Mesenteric fat pad (tissue), 1 donor: ENCODE measurements around the gene KIF17. TPM values are rescaled to one million over a fixed set of nuclear protein-coding genes. Genes with fewer than 3 reads are reported as not detected.

Experiments used
- DNase-seq: peaks from one replicate; pipeline ENCODE4 v3.0.0-alpha.2; 2020; ENCODE audit warnings: low spot score
- total RNA-seq: library from RNA; stranded (reverse); fragmentation: NEBNext Ultra II Directional; extraction: Animal tissue kit (Norgen Biotek cat#: 25700); gene quantifications from one replicate; pipeline ENCODE4 v1.2.1, GENCODE V29; 2021
- donor health status: DM: yes; HTN: yes; CAD: no.

KIF17 gene
- total RNA-seq, 1 donor from 2014 or later, result 4.6 TPM

DNA sequence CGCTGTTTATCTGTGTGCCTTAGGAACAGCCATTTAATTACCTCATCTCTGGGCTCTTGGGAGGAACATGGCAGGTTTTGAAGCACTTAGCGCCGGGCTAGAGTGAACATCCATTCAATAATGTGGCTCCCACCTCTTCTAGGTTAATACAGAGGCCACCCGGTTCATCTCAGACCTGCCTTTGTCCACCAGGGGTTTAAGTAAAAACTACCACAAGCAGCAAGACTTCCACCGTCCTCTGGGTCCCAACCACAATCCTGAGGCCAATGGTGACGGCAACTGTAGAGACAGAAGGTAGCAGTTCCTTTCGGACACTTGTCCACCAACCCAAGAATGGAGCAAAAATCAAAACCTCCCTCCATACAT, 55.7 kb downstream of the KIF17 start:
- no peak for DNase-seq

GRCh38 chr1:20661207-20662109, 56.3 kb downstream of the KIF17 start, which contains the start of gene DDOST:
Gene DDOST, minus strand, starts transcription at chr1:20661369. Its CDS starts 19 bp downstream, at chr1:20661350.
- peak; percentile 98 for DNase-seq

- DNase-seq, result no peak
These were observed 57.0 kb downstream of the KIF17 start for GRCh38 chr1:20660847-20661206.

GRCh38 chr1:20660363-20660762, 57.4 kb downstream of the KIF17 start:
- DNase-seq, result no peak

DNA sequence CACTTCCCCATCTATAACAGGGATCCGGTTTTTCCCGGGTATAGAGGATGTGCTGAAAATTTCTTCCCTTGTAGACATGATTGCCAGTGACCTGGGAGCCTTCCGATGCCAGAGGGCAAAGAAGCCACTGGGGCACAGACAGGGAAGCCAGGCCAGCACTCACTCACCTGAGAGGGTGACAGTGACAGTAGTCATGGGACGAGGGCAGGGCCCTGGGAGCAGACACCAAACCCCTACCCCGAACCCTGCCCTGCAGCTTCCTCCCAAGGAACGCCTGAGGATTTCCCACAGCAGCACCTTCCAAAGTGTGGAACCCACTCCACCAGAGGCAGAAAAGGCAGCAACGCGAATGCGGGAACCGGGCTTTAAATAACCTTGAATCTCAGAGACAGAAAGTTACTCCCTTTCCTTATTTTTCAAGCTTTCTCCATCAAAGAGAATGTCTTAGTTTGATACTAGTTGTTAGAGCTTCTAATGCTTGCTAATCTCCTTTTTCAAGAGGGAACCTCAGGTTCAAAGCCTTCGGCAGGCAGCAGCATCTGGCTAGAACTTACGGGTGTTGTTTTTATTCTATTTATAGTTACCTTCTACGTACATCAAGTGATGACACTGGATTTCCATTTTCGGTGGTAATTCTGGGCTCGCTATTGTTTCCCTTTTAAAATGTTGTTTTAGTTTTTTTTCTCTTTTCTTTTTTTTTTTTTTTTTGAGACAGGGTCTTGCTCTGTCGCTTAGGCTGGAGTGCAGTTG, 59.5 kb downstream of the KIF17 start:
- no peak for DNase-seq

GRCh38 chr1:20657024-20657423, 60.8 kb downstream of the KIF17 start:
- DNase-seq, result no peak

DNA sequence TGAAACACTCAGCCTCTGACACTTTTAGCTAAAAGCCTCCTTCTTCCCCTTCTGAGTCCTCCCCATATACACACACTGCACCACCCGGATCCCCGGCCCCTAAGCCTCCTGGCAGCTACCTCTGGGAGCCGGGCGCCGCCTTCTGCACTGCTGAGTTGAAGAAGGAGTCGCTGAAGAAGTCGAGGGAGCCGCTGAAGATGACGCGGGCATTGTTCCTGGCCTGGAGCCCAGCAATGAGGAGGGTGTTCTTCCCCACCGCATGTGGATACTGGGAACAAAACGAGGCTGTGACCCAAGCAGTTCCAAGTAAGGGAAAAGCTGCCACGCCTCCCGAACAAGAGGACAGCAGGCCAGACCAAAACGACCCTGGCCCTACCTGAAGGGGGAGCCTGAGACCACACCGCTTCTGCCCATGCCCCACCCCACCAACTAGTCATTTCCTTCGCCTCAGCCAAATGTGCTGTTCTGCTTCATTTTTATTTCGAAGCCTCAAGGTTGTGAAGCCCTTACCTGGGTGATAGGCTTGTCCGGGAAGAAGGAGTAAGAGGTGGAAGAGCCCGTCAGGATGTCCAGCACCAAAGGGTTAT, 63.6 kb downstream of the KIF17 start:
- DNase-seq, result no peak

- DNase-seq, result no peak
These were observed 65.5 kb downstream of the KIF17 start for GRCh38 chr1:20652300-20652699.

- DNase-seq, result no peak
These were observed 68.9 kb downstream of the KIF17 start for GRCh38 chr1:20648946-20649345.

DNA sequence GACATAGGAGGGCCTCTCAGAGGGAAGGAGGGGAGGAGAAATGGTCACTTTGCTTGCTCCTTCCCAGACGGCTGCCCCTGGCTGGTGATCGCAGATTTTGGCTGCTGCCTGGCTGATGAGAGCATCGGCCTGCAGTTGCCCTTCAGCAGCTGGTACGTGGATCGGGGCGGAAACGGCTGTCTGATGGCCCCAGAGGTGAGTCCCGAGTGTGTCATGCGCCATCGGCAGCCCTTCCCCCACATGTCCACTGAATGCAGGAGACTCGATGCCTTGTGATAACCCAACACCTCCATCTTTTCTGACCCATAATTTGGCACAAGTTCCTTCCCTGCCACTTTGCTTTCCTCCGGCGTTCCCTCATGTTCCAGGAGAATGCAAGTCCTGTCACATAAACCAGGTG, 69.4 kb downstream of the KIF17 start:
- no peak for DNase-seq

DNA sequence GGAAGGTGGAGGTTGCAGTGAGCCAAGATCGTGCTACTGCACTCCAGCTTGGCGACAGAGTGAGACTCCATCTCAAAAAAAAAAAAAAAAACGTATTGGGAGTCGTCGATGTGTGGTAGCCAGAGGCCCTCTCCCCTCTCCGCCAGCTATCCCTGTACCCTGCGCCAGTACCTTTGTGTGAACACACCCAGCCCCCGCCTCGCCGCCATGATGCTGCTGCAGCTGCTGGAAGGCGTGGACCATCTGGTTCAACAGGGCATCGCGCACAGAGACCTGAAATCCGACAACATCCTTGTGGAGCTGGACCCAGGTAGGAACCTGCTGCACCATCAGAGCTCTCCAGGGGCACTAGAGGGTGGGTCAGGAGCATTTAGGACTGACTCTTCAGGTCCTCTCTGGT, 72.4 kb downstream of the KIF17 start:
- no peak for DNase-seq

GRCh38 chr1:20644416-20644815, 73.4 kb downstream of the KIF17 start:
- no peak for DNase-seq

DNA sequence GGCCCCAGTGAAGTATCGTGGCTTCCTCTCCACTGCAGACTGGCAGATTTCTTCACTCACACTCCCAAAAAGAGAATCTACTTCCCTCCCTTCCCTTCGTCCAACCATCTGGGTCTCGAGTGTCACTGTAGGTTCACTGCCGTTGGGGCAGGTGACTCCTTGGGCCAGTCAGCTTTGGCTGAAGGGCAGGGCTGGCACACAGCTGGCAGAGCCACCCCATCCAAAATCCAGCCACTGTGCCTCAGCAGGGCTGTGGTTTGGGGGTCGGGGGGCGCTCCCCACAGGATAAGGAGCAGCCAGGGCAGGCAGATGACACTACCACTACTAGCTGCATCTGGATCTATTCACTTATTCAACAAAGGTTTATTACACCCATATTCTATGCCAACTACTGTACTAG, 74.7 kb downstream of the KIF17 start:
- no peak for DNase-seq

- DNase-seq, result no peak
These were observed 75.8 kb downstream of the KIF17 start for GRCh38 chr1:20641975-20642374.

DNA sequence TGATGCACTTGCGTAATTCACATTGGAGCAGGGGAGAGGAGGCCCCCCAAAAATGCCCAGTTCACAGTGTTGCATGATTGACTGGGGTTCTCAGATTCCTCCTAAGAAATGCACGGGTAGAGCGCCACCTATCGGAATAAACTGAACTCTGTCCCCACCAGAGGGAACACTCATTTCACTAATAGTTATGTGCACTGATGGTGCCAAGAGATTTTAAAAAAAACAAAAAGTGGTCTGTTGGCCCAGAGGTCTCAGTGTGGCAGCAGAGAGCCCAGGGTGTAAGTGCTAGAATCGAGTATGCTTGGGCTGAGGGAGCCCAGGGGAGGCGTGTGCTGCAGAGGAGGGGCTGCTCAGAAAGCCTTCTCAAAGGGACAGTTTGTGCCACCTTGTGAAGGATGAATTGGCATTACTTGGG, 77.6 kb downstream of the KIF17 start:
- DNase-seq, result no peak

GRCh38 chr1:20636785-20637347, 80.9 kb downstream of the KIF17 start:
- no peak for DNase-seq

DNA sequence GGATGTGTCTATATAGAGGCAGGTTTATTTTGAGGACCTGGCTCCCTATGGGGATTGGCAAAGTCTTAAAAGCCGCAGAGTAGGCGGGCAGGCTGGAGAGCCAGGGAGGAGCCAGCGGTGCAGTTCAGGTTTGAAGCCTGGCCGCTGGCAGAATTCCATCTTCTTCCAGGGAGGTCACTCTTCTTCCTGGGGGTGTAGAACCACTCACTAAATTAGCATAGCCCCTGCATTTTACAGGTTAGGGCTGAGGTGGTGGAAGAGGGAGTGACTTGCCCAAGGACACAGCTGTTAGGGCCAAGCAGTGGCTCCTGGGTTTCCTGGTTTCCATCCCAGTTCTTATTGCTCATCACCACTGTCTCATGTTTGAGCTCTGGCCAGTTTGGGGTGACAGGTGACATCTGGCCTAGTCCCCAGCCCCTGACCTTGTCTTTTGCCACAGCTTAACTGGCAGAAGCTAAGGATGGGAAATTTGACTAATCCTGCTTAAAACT, 83.2 kb downstream of the KIF17 start:
- no peak for DNase-seq

DNA sequence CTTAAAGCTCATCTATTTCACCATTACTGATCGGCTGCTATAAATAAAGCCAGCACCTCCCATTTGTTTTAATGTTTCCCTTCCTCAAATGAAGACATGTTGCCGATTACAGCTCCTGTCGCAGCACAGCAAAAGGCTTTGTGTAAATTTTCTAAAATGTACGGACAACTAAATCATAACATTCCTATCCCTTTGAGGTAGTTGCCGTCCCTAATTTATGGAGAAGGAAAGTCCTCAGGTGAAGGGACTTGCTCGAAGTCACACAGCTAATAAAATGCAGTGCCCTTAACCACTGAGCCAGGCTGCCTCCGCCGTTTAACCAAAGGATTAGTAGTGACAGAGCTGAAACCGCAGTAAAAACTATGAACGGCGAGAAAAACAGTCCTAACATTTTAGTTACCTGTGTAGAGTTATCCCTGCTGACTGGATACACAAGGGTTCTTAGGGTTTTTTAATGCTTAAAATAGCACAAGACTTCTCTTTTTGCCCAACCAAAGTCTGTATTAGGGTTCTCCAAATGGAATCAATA, 83.7 kb downstream of the KIF17 start:
- no peak for DNase-seq

DNA sequence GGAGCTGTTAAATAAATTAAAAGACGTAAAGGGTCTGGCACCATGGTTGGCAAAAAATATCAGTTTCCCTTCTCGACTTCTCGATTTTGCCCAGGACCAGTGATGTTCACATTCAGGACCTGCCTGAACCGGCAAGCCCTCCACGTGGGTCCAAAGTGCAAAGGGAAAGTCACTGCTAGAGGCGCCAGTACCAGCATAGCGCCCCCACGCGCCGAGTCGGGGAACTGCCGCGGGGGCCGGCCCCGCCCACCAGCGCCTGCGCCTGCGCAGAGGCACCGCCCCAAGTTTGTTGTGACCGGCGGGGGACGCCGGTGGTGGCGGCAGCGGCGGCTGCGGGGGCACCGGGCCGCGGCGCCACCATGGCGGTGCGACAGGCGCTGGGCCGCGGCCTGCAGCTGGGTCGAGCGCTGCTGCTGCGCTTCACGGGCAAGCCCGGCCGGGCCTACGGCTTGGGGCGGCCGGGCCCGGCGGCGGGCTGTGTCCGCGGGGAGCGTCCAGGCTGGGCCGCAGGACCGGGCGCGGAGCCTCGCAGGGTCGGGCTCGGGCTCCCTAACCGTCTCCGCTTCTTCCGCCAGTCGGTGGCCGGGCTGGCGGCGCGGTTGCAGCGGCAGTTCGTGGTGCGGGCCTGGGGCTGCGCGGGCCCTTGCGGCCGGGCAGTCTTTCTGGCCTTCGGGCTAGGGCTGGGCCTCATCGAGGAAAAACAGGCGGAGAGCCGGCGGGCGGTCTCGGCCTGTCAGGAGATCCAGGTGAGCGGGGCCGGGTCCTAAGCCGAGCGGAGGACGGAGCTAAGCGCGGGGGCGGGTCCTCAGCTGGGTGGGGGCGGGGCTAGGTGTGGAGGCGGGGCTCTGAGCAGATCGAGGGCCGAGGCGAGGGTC, 84.4 kb downstream of the KIF17 start, which contains the start of gene PINK1:
Gene PINK1, plus strand, starts transcription at position 269 of the 875 bp plus-strand sequence. Its CDS starts 91 bp downstream, at position 360.
- DNase-seq, result peak; percentile 97

DNA sequence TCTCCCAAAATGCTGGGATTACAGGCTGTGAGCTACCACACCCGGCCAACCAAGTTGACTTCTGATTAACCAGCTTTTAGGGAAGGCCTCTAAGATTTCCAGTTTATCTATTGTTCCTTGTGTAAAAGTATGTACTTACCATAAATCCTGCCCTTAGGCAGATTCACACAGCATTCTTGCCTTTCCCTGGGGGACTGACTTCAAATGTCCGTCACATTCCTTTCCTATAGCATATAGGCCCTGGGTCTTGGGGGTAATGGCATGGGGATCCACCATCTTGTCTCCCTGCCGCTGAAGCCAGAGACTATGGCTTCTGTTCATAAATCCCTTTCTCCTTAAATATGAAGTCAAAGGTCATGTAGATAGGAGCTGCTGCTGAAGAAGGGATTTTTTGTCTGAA, 85.4 kb downstream of the KIF17 start:
- DNase-seq, result no peak
